ENCODE measurements around the gene SND1.

SND1 gene

DNA sequence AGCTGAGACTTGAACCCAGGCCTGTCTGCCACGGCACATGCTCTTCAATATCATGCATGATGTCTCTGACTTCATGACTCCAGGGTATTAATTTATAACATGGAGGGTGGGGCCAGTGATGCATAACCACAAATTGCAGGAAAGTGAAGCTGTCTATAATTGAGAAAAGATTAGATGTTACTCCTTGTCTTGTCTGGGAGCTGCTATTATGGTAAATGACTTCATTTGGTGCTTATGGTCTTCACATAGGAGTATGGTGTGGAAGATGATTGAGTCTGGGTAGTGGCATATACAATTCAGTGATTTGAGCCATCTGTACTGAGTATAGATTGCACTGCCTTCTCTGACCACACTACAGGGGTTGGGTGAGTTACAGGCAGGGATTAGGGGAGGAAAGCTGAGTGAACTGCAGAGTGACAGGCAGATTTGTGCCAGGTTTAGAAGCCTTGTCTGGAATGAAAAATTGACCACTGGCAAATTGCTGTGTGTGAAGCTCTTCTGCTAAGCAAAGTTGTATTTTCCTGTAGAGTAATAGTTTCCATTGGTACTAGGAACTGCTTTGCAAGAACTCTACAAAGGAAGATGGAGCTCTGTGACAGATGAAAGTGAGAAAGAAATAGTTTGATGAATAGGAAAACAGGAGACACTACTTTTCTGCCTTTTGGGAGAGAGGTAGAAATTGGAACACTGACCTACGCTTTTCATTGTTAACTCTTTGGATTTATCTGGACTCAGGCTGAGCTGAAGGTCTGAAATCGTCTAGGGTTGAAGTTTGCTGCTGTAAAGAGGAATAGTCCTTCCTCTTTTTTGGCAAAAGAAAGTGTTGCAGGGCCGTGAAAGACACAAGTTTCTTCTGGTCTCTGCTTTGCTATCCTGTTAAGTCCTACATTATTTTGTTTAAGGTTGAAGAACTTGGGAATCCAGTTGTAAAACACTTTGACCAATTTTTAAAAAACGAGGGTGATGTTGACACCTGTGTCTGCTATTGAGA, 2.7 kb downstream of the SND1 start:
- TF ChIP-seq, protein P1, sequence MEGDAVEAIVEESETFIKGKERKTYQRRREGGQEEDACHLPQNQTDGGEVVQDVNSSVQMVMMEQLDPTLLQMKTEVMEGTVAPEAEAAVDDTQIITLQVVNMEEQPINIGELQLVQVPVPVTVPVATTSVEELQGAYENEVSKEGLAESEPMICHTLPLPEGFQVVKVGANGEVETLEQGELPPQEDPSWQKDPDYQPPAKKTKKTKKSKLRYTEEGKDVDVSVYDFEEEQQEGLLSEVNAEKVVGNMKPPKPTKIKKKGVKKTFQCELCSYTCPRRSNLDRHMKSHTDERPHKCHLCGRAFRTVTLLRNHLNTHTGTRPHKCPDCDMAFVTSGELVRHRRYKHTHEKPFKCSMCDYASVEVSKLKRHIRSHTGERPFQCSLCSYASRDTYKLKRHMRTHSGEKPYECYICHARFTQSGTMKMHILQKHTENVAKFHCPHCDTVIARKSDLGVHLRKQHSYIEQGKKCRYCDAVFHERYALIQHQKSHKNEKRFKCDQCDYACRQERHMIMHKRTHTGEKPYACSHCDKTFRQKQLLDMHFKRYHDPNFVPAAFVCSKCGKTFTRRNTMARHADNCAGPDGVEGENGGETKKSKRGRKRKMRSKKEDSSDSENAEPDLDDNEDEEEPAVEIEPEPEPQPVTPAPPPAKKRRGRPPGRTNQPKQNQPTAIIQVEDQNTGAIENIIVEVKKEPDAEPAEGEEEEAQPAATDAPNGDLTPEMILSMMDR (IDR thresholded peaks at IDR 0.05; ENCODE audit: low read depth, low read length) = no peak
- peaks cover 20% of the 10 kb centered on the region for H3K36me3 ChIP-seq
- no peaks in the 10 kb centered on the region for H3K27me3 ChIP-seq (ENCODE audit: insufficient read depth, low read depth, severe bottlenecking)
- no peaks in the 10 kb centered on the region for H3K9me3 ChIP-seq (ENCODE audit: severe bottlenecking)
- DNase-seq = peak; percentile 63
- H3K4me3 ChIP-seq (ENCODE audit: low read depth, low read length) = no peak overlapping the region
- H3K27ac ChIP-seq = no peak overlapping the region

DNA sequence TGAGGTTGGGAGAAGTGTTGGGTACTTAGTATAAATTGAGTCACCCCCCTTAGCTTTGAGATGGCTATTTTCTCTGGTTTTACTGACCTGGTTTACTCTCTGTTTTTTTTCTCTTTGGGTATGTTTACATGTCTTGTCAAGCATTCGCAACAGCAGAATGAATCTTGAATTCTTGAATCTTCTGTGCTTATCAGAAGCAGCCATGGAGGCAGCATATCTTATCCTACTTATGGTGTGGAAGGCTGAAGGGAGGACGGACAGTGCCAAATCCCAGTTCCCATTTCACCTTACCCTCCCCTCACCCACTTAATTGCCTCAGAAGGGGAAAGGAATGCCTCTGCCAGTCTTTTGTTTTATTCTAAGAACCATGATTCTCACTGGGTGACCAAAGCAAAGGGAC, 3.7 kb downstream of the SND1 start:
- no peaks in the 10 kb centered on the region for H3K27me3 ChIP-seq (ENCODE audit: insufficient read depth, low read depth, severe bottlenecking)
- TF ChIP-seq, protein P1 (IDR thresholded peaks at IDR 0.05; ENCODE audit: low read depth, low read length) = no peak
- no peaks in the 10 kb centered on the region for H3K9me3 ChIP-seq (ENCODE audit: severe bottlenecking)
- H3K36me3 ChIP-seq = peaks cover 20% of the 10 kb centered on the region
- H3K27ac ChIP-seq = no peak overlapping the region
- no peak for DNase-seq
- H3K4me3 ChIP-seq (ENCODE audit: low read depth, low read length) = no peak overlapping the region

DNA sequence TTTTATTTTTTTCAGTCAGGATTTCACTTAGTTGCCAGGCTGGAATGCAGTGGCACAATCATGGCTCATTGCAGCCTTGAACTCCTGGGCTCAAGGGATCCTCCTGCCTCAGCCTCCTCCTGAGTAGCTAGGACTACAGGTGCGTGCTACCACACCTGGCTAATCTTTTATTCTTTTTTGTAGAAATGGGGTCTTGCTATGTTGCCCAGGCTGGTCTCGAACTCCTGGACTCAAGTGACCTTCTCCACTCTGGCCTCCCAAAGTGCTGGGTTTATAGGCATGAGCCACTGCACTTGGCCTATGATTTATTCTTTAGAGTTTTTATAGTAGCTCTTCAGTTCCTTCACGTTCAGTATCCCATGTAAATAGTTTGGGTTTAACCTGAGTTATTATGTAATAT, 5.5 kb downstream of the SND1 start:
- no peaks in the 10 kb centered on the region for H3K27me3 ChIP-seq (ENCODE audit: insufficient read depth, low read depth, severe bottlenecking)
- H3K36me3 ChIP-seq = peaks cover 25% of the 10 kb centered on the region
- no peaks in the 10 kb centered on the region for H3K9me3 ChIP-seq (ENCODE audit: severe bottlenecking)
- no peak overlapping the region for H3K4me3 ChIP-seq (ENCODE audit: low read depth, low read length)
- no peak overlapping the region for H3K27ac ChIP-seq
- DNase-seq = no peak
- TF ChIP-seq, protein P1 (IDR thresholded peaks at IDR 0.05; ENCODE audit: low read depth, low read length) = no peak

DNA sequence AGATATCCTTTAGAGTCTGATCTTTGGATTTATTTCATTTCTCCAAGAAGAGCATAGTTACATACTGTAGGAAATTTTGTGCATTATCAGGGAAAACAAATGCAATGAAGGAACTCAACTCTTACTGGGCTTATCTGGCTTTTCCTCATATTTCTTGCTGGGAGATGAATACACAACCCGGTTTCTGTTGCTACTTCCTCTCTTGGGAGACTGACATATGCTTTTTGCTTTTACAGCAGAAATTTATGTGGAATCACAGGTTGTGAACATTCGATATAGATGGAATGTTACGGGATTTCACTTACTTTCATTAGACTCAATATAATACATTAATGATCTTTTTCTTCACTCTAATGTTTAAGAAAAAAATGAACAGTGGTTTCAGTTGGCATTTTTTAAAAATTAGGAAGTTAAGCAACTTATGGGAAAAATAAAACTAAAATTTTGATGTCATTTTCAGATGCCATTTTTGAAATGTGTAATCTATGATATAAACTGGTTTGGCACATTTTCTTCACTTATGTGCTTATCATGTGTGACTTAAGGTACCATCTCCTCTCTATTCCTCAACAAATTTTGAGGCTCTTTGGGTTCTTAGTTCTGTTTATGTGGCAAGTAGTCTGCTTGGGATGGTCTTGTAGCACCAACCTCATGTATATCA, 7.1 kb downstream of the SND1 start:
- TF ChIP-seq, protein P1 (IDR thresholded peaks at IDR 0.05; ENCODE audit: low read depth, low read length) = no peak
- Histone ChIP-seq H3K9me3 (ENCODE audit: severe bottlenecking) (no peaks in the 10 kb centered on the region), H3K36me3 (peaks cover 20% of the 10 kb centered on the region), H3K4me3 (ENCODE audit: low read depth, low read length) (no peak overlapping the region), H3K27ac (no peak overlapping the region), H3K27me3 (ENCODE audit: insufficient read depth, low read depth, severe bottlenecking) (no peaks in the 10 kb centered on the region)
- no peak for DNase-seq

DNA sequence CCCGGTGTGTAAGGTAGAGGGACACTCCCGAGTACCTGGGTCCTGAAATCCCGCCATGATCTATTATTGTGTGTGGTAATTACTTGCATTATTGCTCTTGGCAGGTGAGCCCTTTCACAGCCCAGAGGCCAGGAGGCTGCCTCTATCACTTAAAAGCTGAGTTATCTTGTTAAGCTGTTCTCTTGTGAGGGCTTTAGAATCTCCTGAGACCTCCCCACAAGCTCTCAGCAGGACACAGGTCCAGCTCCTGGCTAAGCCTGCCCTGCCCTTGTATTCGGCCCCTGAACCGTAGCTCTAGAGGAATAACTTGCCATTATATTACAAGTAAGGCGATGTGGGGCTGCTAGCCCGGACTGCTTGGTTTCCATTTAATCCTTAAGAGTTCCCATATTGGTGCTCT, 13.9 kb downstream of the SND1 start:
- no peaks in the 10 kb centered on the region for H3K27me3 ChIP-seq (ENCODE audit: insufficient read depth, low read depth, severe bottlenecking)
- no peak overlapping the region for H3K27ac ChIP-seq
- no peak overlapping the region for H3K4me3 ChIP-seq (ENCODE audit: low read depth, low read length)
- TF ChIP-seq, protein P1 (IDR thresholded peaks at IDR 0.05; ENCODE audit: low read depth, low read length) = no peak
- peak; percentile 65 for DNase-seq
- H3K9me3 ChIP-seq (ENCODE audit: severe bottlenecking) = no peaks in the 10 kb centered on the region
- peaks cover 5% of the 10 kb centered on the region; the same call in 1 of the 2 replicates for H3K36me3 ChIP-seq
